B cell (primary cell): ENCODE data around the gene BCDIN3D.

Source experiments
- EZH2 ChIP-seq: IDR thresholded peaks from 2 replicates; pipeline ENCODE4 v1.6.1; 2012; ENCODE audit warnings: borderline replicate concordance, low read depth, mild to moderate bottlenecking, moderate library complexity, low read length; ENCODE audit not compliant: insufficient read depth, poor library complexity, severe bottlenecking
- TF ChIP-seq, protein P1 (sequence below): fragments of 200-600 bp; IDR thresholded peaks from one replicate; pipeline ENCODE4 v1.8.0; 2022; ENCODE audit warnings: antibody characterized with exemption, mild to moderate bottlenecking

DNA sequence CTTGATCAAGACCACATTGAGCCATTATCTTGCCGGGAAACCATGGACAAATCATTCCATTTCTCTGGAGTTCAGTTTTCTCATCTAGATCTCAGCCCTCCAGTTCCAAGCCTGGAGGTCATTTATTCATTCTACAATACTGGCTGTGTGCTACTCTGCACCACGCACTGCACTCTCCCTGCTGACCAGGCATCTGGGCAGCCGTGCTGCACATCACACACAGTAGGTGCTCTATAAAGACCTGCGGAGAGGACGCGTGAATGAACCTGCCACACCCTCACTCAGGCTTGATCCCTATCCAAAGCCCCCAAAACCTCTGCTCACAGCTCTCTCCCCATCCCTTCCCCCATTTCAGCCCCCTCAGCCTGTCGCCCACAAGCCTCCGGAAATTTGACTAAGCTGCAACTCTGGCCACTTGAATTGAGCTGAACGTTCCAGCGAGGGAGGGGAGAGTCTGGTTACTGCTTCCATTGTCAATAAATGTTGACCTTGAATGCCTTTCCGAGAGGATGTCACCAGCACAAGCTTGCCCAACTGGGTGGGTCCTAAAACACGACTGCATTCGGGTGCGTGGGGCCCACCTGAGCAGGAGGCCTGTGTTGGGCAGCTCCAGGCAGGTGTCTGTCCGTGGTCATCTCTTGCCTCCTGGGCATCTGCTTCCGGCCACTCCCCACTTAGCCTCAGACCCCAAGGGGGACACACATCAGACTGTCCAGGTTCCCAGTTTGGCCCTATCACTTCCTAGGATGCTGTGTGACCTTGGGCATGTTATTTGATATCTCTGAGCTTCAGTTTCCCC is 43.0 kb upstream of the BCDIN3D start:
- TF ChIP-seq, protein P1, sequence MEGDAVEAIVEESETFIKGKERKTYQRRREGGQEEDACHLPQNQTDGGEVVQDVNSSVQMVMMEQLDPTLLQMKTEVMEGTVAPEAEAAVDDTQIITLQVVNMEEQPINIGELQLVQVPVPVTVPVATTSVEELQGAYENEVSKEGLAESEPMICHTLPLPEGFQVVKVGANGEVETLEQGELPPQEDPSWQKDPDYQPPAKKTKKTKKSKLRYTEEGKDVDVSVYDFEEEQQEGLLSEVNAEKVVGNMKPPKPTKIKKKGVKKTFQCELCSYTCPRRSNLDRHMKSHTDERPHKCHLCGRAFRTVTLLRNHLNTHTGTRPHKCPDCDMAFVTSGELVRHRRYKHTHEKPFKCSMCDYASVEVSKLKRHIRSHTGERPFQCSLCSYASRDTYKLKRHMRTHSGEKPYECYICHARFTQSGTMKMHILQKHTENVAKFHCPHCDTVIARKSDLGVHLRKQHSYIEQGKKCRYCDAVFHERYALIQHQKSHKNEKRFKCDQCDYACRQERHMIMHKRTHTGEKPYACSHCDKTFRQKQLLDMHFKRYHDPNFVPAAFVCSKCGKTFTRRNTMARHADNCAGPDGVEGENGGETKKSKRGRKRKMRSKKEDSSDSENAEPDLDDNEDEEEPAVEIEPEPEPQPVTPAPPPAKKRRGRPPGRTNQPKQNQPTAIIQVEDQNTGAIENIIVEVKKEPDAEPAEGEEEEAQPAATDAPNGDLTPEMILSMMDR: no peak
- no peak for TF ChIP-seq EZH2
